OCI-LY7 (cell line): ENCODE measurements around the gene NPC2. TPM values are rescaled to one million over a fixed set of nuclear protein-coding genes. Genes with fewer than 3 reads are reported as not detected.

Experiments used
- BruUV-seq: library from RNA; stranded (reverse); fragments of 400-500 nt; replicated peaks from 2 replicates; lab custom pipeline; 2021; lab: Mats Ljungman, UMichigan
- CTCF ChIA-PET: fragments of 300-600 bp; sonication (Branson Sonifier 250); formaldehyde crosslinking; loops from one replicate; lab custom pipeline; 2022; ENCODE audit warnings: antibody characterized with exemption; ENCODE audit not compliant: unreplicated experiment; lab: Charles Lee
- POLR2A ChIA-PET: fragments of 300-600 bp; sonication (Branson Sonifier 250); formaldehyde crosslinking; loops from one replicate; lab custom pipeline; 2022; ENCODE audit warnings: antibody characterized with exemption; lab: Charles Lee
- DNase-seq: peaks from one replicate; pipeline ENCODE4 v3.0.0-alpha.2; 2015; ENCODE audit warnings: low spot score
- H2AFZ ChIP-seq: fragments of 200-600 bp; sonication (generic), shearing (Covaris generic); 2 replicates; pipeline ENCODE4 v1.6.1; 2014; ENCODE audit warnings: mild to moderate bottlenecking, antibody characterized with exemption, low read length, moderate library complexity
- H3K27ac ChIP-seq: fragments of 200-600 bp; sonication (generic); 2 replicates; pipeline ENCODE4 v1.5.1; 2014; ENCODE audit warnings: mixed run types, low read depth, mild to moderate bottlenecking, moderate library complexity, low read length, inconsistent platforms; ENCODE audit not compliant: poor library complexity, severe bottlenecking
- H3K36me3 ChIP-seq: fragments of 200-600 bp; sonication (generic); 2 replicates; pipeline ENCODE4 v1.6.1; 2014; ENCODE audit warnings: mild to moderate bottlenecking, antibody characterized with exemption, low read length, moderate library complexity, mixed read lengths; ENCODE audit not compliant: insufficient read depth
- H3K4me1 ChIP-seq: fragments of 200-600 bp; sonication (generic); 2 replicates; pipeline ENCODE4 v1.5.1; 2014; ENCODE audit warnings: mild to moderate bottlenecking, low read length; ENCODE audit not compliant: insufficient read depth, poor library complexity, severe bottlenecking
- H3K4me2 ChIP-seq: fragments of 200-600 bp; sonication (generic); 2 replicates; pipeline ENCODE4 v1.6.1; 2014; ENCODE audit warnings: mild to moderate bottlenecking, low read length
- H3K4me3 ChIP-seq: fragments of 200-600 bp; sonication (generic); 2 replicates; pipeline ENCODE4 v1.5.1; 2014; ENCODE audit warnings: mild to moderate bottlenecking, low read depth, low read length; ENCODE audit not compliant: poor library complexity, severe bottlenecking
- H3K79me2 ChIP-seq: fragments of 200-600 bp; sonication (generic); 2 replicates; pipeline ENCODE4 v1.6.1; 2016; ENCODE audit warnings: low read depth, mild to moderate bottlenecking, low read length, moderate library complexity, mixed read lengths; ENCODE audit not compliant: insufficient read depth
- H3K9me2 ChIP-seq: fragments of 200-600 bp; sonication (generic); 2 replicates; pipeline ENCODE4 v1.6.1; 2016; ENCODE audit warnings: mild to moderate bottlenecking, low read length, mixed read lengths; ENCODE audit not compliant: insufficient read depth
- H3K9me3 ChIP-seq: fragments of 200-600 bp; sonication (generic); 2 replicates; pipeline ENCODE4 v1.6.1; 2014; ENCODE audit warnings: mild to moderate bottlenecking, mixed run types, low read length, mixed read lengths
- H4K20me1 ChIP-seq: fragments of 200-600 bp; sonication (generic); 2 replicates; pipeline ENCODE4 v1.6.1; 2014; ENCODE audit warnings: mild to moderate bottlenecking, antibody characterized with exemption, low read length, moderate library complexity, mixed read lengths; ENCODE audit not compliant: insufficient read depth
- EZH2phosphoT487 ChIP-seq: fragments of 200-600 bp; sonication (generic); IDR thresholded peaks from 2 replicates; pipeline ENCODE4 v1.6.1; 2018; ENCODE audit warnings: low read depth, borderline replicate concordance, mild to moderate bottlenecking, mixed run types, antibody characterized with exemption, low read length, moderate library complexity, mixed read lengths
- intact Hi-C: fragments of 100-400 bp; cut with micrococcal nuclease; formaldehyde crosslinking; loops from one replicate; pipeline ENCODE4 v1.10.0; 2022; ENCODE audit not compliant: unreplicated experiment
- total RNA-seq, 2 experiments: library from RNA; depleted of rRNA in 1 of 2; stranded (reverse); fragments of >200 nt in 1 of 2; shearing (Covaris generic) in 1 of 2; gene quantifications; 2 replicates each; pipeline ENCODE4 v1.2.3, GENCODE V29; 2014 to 2022
- TF ChIP-seq, protein P1 (sequence below): fragments of 200-600 bp; sonication (generic); conservative IDR thresholded peaks from 2 replicates; pipeline ENCODE4 v1.5.1; 2014; ENCODE audit warnings: mild to moderate bottlenecking, antibody characterized with exemption, low read length, moderate library complexity, mixed read lengths

The NPC2 gene
- total RNA-seq, 2 experiments from 2014 or later: 37.8 to 80.8 TPM

DNA sequence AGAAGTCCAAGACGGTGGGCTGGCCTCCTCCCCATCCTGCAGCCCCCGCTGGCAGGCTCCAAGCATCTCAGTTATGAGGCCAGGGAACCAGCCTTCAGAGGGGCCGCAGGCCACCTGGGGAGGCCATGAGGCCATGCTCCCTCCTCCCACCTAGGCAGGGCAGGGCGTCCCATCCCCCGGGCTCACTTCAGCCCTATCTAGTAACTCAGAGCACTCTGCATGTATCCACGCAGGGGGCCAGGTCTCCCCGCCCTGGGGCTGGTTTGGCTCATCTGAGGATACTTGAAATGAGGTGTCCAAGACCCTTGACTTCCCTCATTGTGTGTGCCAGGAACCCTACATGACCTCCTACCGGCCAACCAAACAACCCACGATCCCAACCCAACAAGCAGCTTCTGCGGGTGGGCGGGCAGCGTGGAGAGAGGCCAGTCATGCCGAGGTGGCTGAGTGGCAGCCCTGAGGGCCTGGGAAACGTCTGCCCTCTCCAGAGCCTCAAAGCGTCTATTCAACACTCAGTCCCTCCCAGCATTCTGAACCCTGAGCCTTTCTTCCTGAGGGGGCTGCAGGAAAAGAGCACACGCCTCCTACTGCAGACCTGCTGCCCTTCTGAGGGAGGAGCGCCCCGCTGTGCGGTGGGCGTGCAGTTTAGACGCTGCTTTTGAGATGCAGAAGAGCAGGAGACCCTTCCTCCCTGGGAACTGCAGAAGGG lies 17.3 kb upstream of the NPC2 start:
- H3K4me3 ChIP-seq: no peak overlapping the region
- no peak overlapping the region for H3K27ac ChIP-seq
- no peaks in the 10 kb centered on the region for H3K9me3 ChIP-seq
- no peak overlapping the region for H3K4me2 ChIP-seq
- ChIA-PET POLR2A (no interaction called here), CTCF (no interaction called here)
- no peaks in the 10 kb centered on the region for H4K20me1 ChIP-seq
- peaks cover 9% of the 10 kb centered on the region for H3K4me1 ChIP-seq
- no peak overlapping the region for H2AFZ ChIP-seq
- no peaks in the 10 kb centered on the region for H3K79me2 ChIP-seq
- TF ChIP-seq, protein P1, sequence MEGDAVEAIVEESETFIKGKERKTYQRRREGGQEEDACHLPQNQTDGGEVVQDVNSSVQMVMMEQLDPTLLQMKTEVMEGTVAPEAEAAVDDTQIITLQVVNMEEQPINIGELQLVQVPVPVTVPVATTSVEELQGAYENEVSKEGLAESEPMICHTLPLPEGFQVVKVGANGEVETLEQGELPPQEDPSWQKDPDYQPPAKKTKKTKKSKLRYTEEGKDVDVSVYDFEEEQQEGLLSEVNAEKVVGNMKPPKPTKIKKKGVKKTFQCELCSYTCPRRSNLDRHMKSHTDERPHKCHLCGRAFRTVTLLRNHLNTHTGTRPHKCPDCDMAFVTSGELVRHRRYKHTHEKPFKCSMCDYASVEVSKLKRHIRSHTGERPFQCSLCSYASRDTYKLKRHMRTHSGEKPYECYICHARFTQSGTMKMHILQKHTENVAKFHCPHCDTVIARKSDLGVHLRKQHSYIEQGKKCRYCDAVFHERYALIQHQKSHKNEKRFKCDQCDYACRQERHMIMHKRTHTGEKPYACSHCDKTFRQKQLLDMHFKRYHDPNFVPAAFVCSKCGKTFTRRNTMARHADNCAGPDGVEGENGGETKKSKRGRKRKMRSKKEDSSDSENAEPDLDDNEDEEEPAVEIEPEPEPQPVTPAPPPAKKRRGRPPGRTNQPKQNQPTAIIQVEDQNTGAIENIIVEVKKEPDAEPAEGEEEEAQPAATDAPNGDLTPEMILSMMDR: no peak
- no peak for TF ChIP-seq EZH2phosphoT487
- no peaks in the 10 kb centered on the region for H3K36me3 ChIP-seq
- no TSS peak for BruUV-seq
- no peak for DNase-seq
- intact Hi-C loops: no loop called here
- no peaks in the 10 kb centered on the region for H3K9me2 ChIP-seq

GRCh38 chr14:74509587-74510222 lies 16.6 kb upstream of the NPC2 start:
- BruUV-seq: no TSS peak
- no peak for DNase-seq
- Histone ChIP-seq H2AFZ (no peak overlapping the region), H3K4me1 (peaks cover 9% of the 10 kb centered on the region), H4K20me1 (no peaks in the 10 kb centered on the region), H3K4me3 (no peak overlapping the region), H3K9me2 (no peaks in the 10 kb centered on the region), H3K36me3 (no peaks in the 10 kb centered on the region), H3K79me2 (no peaks in the 10 kb centered on the region), H3K27ac (no peak overlapping the region), H3K9me3 (no peaks in the 10 kb centered on the region), H3K4me2 (no peak overlapping the region)
- TF ChIP-seq, protein P1: no peak
- TF ChIP-seq EZH2phosphoT487: no peak
- POLR2A ChIA-PET: no interaction called here
- CTCF ChIA-PET: no interaction called here
- intact Hi-C loops: no loop called here
